Left ventricle myocardium superior (tissue), 1 donor: ENCODE measurements around the gene SMIM33. TPM values are rescaled to one million over a fixed set of nuclear protein-coding genes. Genes with fewer than 3 reads are reported as not detected.
"Not testable (repeated sequence)": the region's sequence is repeated elsewhere in the genome, so short reads cannot be mapped to it uniquely, and the experiment has no call there.

Experiments used
- ATAC-seq: fragments of 200-7000 bp; cut with Tn5 transposase; one replicate; pipeline ENCODE4 v1.9.1; 2020; ENCODE audit warnings: mild to moderate bottlenecking, moderate library complexity
- DNase-seq: peaks from one replicate; pipeline ENCODE4 v3.0.0-alpha.2; 2020
- intact Hi-C: fragments of 100-400 bp; cut with micrococcal nuclease; formaldehyde crosslinking; loops from one replicate; pipeline ENCODE4 v1.11.0; 2022
- long read RNA-seq: library from polyadenylated mRNA; unstranded; transcript quantifications from one replicate; pipeline ENCODE4 v2.0.0, GENCODE V29; 2021
- total RNA-seq: library from RNA; stranded (reverse); fragmentation: NEBNext Ultra II Directional; extraction: Animal tissue kit (Norgen Biotek cat#: 25700); gene quantifications from one replicate; pipeline ENCODE4 v1.2.1, GENCODE V29; 2021
- donor health status: DM: no; HTN: yes; CAD: no; lungs with severe emphysema.

Gene SMIM33
- not detected for total RNA-seq
- long read RNA-seq: 0 reads

DNA sequence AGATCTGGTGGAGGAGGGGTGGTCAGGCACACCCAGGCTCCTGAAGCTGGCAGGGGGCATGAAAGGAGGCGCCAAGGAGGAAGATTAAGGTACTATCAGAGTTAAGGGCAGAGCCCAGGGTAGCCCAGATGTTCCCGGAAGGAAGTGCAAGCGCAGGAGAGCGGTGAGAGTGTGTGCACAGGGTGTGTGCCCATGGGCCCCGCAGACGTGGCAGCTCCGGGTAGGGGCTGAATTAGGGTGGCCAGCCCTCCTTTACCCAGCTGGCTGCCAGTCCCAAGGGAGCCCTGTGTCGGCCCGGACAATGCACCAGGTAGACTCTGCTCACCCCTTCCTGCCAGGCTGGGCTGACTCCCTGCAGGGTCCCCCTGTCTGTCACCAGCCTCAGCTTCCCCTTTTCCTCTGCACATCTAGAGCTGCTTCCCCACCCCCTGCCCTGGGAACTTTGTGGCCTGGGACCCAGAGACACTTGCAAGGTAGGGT is at the start of gene SMIM33:
Gene SMIM33, plus strand, starts transcription at position 184 of the 480 bp plus-strand sequence. Its CDS starts 118 bp downstream, at position 302.
- ATAC-seq (no peak), DNase-seq (no peak)
- intact Hi-C loops: no loop called here

DNA sequence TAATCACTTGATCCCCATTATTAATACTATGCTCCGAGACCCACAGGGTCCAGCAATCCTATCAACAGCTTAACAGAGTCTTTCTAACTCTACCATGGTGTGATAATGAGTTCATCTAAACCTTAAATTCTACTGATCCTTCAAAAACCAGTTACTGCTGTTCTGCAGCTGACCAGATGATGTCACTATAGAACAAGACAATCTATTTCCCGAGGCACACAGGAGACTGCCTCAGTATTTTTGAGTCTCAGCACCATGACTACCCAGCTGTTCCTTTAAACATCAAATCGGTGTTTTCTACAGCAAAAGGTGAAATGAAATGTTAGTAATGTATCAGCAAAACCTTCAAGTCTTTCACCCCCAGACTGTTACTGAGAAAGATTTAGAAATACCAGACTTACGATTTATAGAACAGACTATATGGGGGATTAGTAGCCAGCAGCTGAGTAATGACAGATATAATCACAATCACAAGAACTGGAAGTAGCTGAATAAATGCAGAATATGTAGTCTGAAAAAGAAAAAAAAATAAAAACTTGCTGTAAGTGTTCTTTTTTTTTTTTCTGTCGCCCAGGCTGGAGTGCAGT is 48.4 kb upstream of the SMIM33 start:
- intact Hi-C loops: loop anchor here (2.0 kb wide), 1 partner anchor 90 kb away; no protein-coding TSS in a partner anchor
- DNase-seq: no peak
- no peak for ATAC-seq

DNA sequence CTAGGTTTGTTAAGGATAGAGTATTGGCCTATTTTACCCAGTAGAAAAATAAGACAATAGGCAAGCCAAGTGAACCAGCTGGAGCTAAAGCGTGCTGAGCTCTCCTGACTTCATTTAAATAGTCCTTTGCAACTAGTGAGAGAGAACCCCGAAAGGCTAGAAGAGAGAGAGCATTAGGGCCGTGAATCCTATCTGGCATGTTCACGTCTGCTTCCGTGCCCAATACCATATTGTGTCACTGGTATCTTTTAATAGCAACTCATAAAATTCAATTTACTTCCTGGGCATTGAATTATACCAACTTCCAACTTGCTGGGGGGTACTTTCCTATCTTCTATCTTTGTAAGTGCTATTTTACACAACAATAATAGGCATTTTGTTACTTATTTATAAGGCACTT is 45.3 kb upstream of the SMIM33 start:
- DNase-seq (no peak), ATAC-seq (no peak)
- intact Hi-C loops: no loop called here

DNA sequence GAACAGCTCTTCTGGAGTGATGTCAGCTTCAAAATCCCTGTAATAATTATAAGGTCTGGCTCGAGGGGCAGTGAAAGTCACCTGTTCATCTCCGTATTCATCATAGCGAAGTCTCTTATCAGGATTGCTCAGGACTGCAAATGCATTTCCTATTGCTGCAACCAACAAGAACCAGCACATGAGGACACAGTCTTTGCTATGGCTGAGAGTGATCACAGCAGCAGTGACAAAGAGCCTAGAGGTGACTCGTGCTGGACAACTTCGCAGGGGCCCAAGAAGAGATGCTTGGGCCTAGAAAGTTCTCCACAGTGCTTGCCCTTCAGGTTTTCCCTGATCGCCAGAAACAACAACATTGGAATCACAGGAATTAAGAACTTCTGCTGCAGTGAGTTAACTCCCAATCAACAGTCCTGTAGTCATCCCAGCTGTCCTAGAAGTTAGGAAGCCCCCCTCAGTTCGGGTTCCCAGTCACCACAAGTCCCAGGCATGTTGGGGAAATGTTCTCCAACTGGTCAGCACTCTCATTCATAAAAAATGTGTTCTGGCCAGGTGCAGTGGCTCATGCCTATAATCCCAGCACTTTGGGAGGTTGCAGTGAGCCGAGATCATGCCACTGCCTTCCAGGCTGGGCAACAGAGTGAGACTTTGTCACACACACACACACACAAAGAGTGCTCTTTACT is 44.5 kb upstream of the SMIM33 start:
- ATAC-seq (no peak), DNase-seq (no peak)
- intact Hi-C loops: no loop called here

DNA sequence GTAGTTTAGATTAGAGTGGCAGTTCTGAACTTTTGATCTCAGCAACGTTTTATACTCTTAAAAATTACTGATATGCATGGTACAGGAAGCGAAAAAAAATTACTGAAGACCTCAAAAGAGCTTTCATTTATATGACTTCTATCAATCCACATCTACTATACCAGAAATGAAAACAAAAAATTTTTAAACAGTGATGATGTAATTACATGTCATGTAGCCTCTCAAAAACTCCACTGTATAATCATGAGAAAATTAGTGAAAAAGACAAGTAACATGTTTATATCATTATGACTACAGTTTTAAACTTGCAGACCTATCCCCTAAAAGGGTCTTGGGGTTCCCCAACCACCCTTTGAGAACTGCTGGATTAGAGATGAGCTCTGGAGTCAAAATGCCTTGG is 40.8 kb upstream of the SMIM33 start:
- DNase-seq: no peak
- intact Hi-C loops: no loop called here
- ATAC-seq: no peak

DNA sequence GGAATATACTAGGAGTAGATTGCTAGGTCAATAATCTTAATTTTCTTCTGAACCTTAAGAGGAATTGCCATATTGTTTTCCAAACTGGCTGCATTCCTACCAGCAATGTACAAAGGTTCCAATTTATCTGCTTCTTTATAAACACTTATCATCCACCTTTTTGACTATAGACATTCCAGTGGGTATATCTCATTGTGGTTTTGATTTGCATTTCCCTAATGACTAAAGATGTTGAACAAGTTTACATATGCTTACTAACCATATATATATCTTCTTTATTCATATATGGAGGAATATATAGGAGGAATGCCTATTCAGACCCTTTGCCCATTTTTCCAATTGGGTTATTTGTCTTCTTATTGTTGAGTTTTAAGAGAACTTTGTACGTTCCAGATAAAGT is 39.1 kb upstream of the SMIM33 start:
- intact Hi-C loops: no loop called here

DNA sequence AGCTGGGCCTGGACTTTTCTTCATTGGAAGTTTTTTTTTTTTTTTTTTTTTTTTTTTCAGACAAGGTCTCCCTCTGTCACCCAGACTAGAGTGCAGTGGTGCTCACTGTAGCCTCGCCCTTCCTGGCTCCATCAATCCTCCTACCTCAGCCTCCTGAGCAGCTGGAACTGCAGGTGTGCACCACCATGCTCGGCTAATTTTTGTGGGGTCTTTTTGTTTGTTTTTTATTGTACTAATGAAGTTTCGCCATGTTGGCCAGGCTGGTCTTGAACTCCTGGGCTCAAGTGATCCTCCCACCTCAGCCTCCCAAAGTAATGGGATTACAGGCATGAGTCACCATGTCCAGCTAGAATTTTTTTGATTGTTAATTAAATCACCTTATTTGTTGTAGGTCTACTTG is 35.1 kb upstream of the SMIM33 start:
- ATAC-seq (no peak), DNase-seq (no peak)
- intact Hi-C loops: loop anchor here (5.0 kb wide), 1 partner anchor 77 kb away; no protein-coding TSS in a partner anchor

More for the DNA sequence above, 39.1 kb upstream of the SMIM33 start:
- no peak for ATAC-seq
- DNase-seq: no peak

DNA sequence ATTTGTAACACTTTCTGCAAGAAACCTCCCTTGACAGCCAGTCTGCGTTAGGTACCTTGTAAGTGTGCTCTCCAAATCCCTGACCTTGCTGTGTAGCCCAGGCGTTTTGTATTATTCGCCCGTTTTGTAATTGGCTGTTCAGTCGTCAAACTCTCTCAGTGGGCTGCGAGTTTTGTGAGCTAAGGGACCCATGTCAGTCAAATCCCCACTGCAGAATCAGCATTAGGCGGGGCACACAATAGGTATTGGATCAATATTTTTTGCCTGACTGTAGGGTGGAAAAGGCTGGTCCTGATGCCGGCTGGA is 32.1 kb upstream of the SMIM33 start:
- DNase-seq (no peak), ATAC-seq (no peak)
- intact Hi-C loops: loop anchor here (5.0 kb wide), 1 partner anchor 74 kb away; no protein-coding TSS in a partner anchor

DNA sequence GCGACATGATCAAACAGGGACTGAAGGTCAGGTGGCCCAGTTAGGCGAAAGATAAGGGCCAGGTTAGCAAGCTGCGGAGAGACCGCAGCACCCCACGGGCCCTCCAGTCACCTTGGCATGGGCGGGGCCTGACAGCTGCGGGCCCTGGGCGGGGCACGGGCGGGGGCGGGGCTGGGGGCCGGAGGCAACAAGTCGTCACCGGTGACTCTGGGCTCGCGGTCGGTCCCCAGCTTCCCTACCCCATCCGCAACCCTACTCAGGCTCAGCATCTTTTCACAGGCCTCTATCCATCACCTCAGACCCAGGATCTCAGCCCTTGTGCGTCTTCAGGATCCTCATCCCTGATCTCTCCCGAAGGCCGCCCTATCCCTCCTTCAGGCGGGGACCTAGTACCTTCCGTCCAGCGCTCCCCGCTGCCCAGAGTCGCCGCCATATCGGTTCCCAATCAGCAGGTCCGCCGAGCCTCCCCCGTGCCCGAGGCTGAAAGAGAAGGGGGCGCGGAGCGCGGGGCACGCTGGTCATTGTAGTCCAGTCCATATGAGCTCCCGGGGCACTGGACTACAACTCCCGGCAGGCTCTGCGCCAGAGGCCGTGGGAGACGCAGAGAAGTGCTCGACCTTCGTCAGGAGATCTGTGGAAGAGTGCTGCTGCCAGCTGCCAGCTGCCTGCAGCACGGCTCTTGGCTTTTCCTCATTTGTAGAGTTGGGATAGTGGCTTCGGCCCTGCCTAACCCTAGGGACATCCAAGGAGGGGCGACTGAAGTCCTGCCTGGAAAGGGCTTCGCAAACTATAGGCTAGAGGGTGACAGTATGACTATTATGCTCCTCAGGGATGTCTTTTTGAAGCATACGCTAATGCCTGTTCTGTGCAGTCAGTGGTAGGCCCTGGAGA is 31.5 kb upstream of the SMIM33 start, which contains the start of gene DNAJC18:
Gene DNAJC18, minus strand, starts transcription at position 513 of the 891 bp plus-strand sequence. Its CDS starts 80 bp downstream, at position 433.
- peak; percentile 99 for ATAC-seq
- intact Hi-C loops: loop anchor here (5.0 kb wide), 1 partner anchor 73 kb away; no protein-coding TSS in a partner anchor

DNA sequence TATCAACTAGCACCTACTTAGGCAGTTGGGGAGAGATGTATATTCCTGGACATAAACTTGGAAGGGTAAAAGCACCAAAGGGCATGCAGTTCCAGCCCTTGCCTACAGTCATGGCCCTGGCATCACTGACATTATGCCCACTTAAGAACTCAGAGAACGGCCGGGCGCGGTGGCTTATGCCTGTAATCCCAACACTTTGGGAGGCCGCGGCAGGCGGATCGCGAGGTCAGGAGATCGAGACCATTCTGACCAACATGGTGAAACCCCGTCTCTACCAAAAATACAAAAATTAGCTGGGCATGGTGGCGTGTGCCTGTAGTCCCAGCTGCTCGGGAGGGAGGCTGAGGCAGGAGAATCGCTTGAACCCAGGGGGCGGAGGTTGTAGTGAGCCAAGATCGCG is 30.4 kb upstream of the SMIM33 start:
- DNase-seq, intact Hi-C loops, ATAC-seq: not testable (repeated sequence)

More for the DNA sequence above, 31.5 kb upstream of the SMIM33 start, which contains the start of gene DNAJC18:
- peak; percentile 98 for DNase-seq

DNA sequence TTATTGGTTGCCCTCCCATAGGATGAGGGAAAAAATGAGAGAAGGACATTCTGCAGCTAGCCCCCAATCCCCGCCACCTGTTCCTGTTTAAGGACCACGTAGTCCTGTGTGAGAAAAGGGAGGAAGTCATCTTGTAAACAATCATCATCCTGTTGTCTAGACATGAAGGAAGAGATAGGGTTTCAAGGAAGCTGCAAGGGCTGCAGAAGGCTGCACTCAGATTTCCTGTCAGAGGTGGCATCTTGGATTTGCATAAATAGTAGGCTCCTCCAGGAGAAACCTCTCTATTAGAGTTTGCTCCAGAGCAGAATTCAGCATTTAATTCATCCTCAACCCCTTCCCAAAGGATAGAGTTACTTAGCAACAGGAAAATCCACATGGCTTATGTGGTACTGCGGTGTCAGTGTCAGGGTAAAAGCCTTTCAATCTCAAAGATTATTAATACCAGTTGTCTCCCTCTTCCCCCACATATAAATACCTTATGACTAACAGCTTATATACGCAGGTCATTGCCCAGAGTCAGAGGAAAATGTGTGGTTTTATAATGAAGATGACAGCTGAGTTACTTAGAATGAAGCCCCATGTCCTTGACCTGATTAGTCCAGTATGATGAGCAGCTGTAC is 26.9 kb upstream of the SMIM33 start:
- ATAC-seq (no peak), DNase-seq (no peak)
- intact Hi-C loops: no loop called here

DNA sequence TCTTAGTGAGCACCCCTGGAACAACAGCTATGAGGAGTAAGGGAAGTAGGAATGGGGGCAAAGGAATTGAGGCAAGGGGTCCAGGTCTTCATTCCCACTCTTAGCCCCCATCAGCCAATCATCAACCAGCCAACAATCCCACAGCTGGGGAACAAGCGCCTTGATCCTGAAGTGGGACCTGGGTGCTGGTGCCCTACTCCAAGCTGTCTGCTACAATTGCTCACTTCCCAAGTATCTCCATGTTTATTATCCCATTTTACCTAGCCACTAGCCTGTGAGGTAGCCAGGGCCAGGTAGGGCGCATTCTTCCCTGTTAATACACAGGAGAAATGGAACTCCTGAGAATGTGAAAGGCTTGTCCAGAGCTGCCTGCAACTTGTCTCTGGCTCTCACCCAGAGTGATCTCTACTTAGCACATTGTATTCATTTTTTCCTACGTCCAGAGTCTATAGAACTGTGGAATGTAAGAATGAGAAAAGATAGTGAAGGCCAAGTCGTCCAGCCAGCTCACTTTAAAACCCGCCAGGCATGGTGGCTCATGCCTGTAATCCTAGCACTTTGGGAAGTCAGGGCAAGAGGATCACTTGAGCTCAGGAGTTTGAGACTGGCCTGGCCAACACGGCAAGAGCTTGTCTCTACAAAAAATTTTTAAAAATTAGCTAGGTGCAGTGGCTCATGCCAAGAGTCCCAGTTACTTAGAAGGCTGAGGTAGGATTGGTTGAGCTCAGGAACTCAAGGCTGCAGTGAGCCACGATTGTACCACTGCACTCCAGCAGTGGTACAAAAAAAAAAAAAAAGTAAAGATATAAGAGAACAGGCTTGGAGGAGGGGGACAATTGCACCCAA is 25.3 kb upstream of the SMIM33 start:
- intact Hi-C loops: no loop called here
- DNase-seq (no peak), ATAC-seq (peak; percentile 53)

DNA sequence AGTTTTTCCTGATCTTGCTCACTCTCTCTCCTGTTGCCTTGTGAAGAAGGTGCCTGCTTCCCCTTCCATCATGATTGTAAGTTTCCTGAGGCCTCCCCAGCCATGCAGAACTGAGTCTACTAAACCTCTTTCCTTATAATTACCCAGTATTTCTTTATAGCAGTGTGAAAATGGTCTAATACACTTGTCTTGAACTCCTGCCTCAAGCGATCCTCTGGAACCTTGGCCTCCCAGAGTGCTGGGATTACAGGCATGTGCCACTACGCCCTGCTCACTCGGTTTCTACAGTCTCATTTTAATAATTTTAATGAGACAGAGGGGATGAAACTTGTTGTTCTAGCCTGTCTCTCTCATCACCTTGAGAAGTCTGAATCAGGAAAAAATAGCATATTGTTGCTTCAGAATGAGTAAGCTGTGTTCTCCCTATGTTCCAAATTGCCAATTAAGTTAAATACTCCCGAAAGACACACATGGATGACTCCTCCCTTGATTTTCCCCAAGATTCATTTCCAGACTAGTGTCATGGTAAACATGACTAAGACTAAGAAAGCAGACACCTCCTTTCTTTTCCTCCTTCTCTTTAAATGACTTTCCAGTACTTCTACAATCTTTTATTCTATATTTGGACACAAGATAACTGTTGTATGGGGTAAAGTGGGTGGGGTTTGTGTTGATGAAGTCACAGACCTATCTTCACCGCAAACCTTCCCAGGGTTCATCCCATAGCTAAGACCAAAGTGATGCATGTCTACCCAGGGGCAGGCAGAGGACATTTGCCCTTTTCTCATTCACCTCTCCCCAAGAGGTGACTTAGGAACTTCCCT is 23.6 kb upstream of the SMIM33 start:
- DNase-seq (no peak), ATAC-seq (no peak)
- intact Hi-C loops: no loop called here

DNA sequence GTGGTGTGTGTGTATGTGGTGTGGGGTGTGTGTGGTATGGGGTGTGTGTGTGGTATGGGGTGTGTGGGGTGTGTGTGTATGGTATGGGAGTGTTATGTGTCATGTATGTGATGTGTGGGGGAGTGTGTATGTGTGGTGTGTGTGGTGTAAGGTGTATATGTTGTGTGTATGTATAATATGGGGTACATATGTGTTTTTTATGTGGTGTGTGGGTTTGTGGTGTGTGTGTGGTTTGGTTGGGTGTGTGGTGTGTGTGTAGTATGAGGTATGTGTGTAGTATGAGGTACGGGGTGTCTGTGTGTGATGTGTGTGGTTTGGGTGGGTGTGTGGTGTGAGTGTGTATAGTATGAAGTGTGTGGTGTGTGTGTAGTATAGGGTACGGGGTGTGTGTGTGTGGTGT is 19.6 kb upstream of the SMIM33 start:
- no peak for DNase-seq
- intact Hi-C loops: no loop called here
- ATAC-seq: no peak

DNA sequence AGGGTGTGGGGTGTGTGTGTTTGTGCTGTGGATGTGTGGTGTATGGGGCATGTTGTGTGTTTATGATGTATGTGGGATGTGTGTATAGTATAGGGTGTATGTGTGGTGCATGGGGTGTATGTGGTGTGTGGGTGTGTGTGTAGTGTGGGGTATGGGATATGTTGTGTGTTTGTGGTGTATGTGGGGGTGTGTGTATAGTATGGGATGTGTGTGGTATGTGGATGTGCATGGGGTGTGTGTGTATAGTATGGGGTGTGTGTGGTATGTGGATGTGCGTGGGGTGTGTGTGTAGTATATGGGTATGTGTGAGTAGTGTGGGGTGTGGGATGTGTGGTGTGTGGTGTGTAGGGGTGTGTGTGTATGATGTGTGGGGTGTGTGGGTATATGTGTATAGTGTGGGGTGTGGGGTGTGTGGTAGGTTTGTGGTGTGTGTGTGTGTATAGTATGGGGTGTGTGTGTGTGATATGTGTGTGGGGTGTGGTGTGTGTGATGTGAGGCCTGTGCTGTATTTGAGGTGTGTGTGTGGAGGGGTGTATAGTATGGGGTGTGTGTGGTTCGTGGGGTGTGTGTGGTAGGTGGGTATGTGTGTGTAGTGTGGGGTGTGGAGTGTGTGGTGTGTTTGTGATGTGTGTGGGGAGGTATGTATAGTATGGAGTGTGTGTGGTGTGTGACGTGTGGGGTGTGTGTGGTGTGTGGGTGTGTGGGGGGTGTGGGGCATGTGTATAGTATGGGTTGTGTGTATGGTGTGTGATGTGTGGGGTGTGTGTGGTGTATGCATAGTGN is 18.7 kb upstream of the SMIM33 start:
- intact Hi-C loops: no loop called here
- DNase-seq (no peak), ATAC-seq (peak; percentile 13)

DNA sequence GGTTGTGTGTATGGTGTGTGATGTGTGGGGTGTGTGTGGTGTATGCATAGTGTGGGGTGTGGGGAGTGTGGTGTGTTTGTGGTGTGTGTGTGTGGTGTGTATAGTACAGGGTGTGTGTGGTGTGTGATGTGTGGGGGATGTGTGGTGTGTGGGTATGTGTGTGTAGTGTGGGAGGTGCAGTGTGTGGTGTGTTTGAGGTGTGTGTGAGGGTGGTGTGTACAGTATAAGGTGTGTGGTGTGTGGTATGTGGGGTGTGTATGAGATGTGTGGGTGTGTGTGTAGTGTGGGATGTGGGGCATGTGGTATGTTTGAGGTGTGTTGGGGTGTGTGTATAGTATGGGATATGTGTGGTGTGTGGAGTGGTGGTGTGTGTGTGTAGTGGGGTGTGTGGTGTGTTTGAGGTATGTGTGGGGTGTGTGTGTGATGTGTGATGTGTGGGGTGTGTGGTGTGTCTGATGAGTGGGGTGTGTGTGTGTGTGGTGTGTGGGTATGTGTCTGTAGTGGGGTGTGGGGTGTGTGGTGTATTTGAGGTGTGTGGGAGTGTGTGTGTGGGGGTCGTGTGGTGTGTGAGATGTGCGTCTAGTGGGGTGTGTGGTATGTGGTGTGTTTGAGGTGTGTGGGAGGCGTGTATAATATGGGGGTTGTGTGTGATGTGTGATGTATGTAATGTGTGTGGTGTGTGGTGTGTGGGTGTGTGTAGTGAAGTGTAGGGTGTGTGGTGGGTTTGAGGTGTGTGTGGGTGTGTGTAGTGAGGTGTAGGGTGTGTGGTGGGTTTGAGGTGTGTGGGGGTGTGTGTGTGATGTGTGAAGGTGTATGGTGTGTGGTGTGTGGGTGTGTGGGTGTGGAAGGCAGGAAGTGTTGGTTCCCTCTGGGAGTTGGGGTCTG is 16.9 kb upstream of the SMIM33 start:
- no peak for ATAC-seq
- intact Hi-C loops: no loop called here
- no peak for DNase-seq
